H1 (cell line): Measurements from ENCODE around the gene ZNF599.

Experiments
- CHD1 ChIP-seq: IDR thresholded peaks from 2 replicates; pipeline ENCODE4 v1.6.1; 2012; ENCODE audit warnings: low read depth, low read length, improper control_type of control experiment
- CTCF ChIP-seq, 3 experiments: IDR thresholded peaks; 1 replicate in 2 of 3; 2 replicates in 1 of 3; pipeline versions ENCODE4 v1.5.1 to v1.6.1; 2011; ENCODE audit warnings: low read length in 3 of 3, mild to moderate bottlenecking in 3 of 3, inconsistent platforms in 2 of 3, low read depth in 1 of 3, moderate library complexity in 1 of 3; ENCODE audit not compliant: insufficient read depth in 1 of 3; ENCODE audit errors: control extremely low read depth in 1 of 3
- E2F6 ChIP-seq: IDR thresholded peaks from 2 replicates; pipeline ENCODE4 v1.6.1; 2012; ENCODE audit warnings: inconsistent platforms
- EP300 ChIP-seq, 2 experiments: IDR thresholded peaks; 1 replicate in 1 of 2; 2 replicates in 1 of 2; pipeline ENCODE4 v1.6.1; 2011 to 2012; ENCODE audit warnings: low read depth in 2 of 2, low read length in 2 of 2, mild to moderate bottlenecking in 2 of 2, borderline replicate concordance in 1 of 2, inconsistent platforms in 1 of 2, moderate library complexity in 1 of 2
- EZH2 ChIP-seq: fragments of 200-600 bp; sonication (generic); IDR thresholded peaks from 2 replicates; pipeline ENCODE4 v1.7.1; 2012; ENCODE audit warnings: low read depth, mild to moderate bottlenecking, moderate library complexity, low read length, inconsistent platforms; ENCODE audit not compliant: severe bottlenecking
- GTF2F1 ChIP-seq: IDR thresholded peaks from 2 replicates; pipeline ENCODE4 v1.6.1; 2012; ENCODE audit warnings: low read depth, low read length, improper control_type of control experiment, borderline replicate concordance
- MAFK ChIP-seq: IDR thresholded peaks from 2 replicates; pipeline ENCODE4 v1.6.1; 2012; ENCODE audit warnings: low read depth, mild to moderate bottlenecking, improper control_type of control experiment, low read length
- POLR2A ChIP-seq, 2 experiments: IDR thresholded peaks; 1 replicate in 1 of 2; 2 replicates in 1 of 2; pipeline ENCODE4 v1.6.1; 2011; ENCODE audit warnings: low read depth in 2 of 2, low read length in 2 of 2, mild to moderate bottlenecking in 2 of 2; ENCODE audit errors: control extremely low read depth in 1 of 2
- POLR2AphosphoS5 ChIP-seq: IDR thresholded peaks from 2 replicates; pipeline ENCODE4 v1.6.1; 2011; ENCODE audit warnings: low read depth, low read length

- no peak for TF ChIP-seq CTCF (IDR thresholded peaks at IDR 0.05; ENCODE audit: control extremely low read depth in 1 of 3, insufficient read depth in 1 of 3, low read depth in 1 of 3, low read length in 3 of 3)
- no peak for TF ChIP-seq MAFK
- TF ChIP-seq POLR2A (IDR thresholded peaks at IDR 0.05; ENCODE audit: control extremely low read depth in 1 of 2, low read depth in 2 of 2, low read length in 2 of 2) = no peak
- TF ChIP-seq POLR2AphosphoS5 = no peak
- TF ChIP-seq EP300 (IDR thresholded peaks at IDR 0.05; ENCODE audit: borderline replicate concordance in 1 of 2, low read depth in 2 of 2, low read length in 2 of 2) = no peak
- no peak for TF ChIP-seq E2F6
- no peak for TF ChIP-seq GTF2F1
- no peak for TF ChIP-seq CHD1
- no peak for TF ChIP-seq EZH2
These were observed 15.1 kb upstream of the ZNF599 start for GRCh38 chr19:34788074-34788473.
